HFF-Myc (cell line): ENCODE measurements around the gene NTMT1.

ENCODE experiments used
- DNase-seq: peaks from one replicate; pipeline ENCODE4 v3.0.0-alpha.2; 2011; ENCODE audit warnings: low read depth; ENCODE audit errors: extremely low read depth
- H3K4me3 ChIP-seq: replicated peaks from 2 replicates; pipeline ENCODE4 v1.5.1; 2011; ENCODE audit warnings: low read depth, mild to moderate bottlenecking, control low read depth, low read length
- TF ChIP-seq, protein P1 (sequence below): IDR thresholded peaks from 2 replicates; pipeline ENCODE4 v1.5.1; 2012; ENCODE audit warnings: mild to moderate bottlenecking, low read depth, low read length, control low read depth; ENCODE audit errors: missing control alignments

Gene NTMT1

DNA sequence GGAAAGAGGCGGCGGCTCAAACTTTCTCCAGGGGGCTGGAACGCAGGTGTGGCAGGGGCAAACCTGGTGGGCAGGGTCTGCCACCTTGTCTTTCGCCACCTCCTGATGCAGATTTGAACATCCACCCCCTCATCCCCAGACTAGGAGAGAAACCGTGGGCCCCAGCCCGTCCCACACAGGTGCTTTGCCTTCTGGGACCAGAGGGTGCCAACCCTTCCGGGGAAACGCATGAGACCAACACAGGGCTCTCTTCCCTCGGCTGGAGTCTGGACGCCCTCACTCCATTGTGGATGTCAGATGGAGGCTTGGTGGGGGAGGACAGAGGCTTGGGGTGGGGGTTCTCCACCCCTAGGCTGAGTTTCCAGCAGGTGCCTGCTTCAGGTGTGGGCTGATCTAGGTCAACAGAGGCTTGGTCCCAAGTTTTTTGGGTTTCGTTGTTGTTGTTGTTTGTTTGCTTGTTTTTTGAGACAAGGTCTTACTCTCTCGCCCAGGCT is 14.6 kb upstream of the NTMT1 start:
- no peak for DNase-seq
- H3K4me3 ChIP-seq, result no peak overlapping the region
- TF ChIP-seq, protein P1, sequence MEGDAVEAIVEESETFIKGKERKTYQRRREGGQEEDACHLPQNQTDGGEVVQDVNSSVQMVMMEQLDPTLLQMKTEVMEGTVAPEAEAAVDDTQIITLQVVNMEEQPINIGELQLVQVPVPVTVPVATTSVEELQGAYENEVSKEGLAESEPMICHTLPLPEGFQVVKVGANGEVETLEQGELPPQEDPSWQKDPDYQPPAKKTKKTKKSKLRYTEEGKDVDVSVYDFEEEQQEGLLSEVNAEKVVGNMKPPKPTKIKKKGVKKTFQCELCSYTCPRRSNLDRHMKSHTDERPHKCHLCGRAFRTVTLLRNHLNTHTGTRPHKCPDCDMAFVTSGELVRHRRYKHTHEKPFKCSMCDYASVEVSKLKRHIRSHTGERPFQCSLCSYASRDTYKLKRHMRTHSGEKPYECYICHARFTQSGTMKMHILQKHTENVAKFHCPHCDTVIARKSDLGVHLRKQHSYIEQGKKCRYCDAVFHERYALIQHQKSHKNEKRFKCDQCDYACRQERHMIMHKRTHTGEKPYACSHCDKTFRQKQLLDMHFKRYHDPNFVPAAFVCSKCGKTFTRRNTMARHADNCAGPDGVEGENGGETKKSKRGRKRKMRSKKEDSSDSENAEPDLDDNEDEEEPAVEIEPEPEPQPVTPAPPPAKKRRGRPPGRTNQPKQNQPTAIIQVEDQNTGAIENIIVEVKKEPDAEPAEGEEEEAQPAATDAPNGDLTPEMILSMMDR, result no peak

DNA sequence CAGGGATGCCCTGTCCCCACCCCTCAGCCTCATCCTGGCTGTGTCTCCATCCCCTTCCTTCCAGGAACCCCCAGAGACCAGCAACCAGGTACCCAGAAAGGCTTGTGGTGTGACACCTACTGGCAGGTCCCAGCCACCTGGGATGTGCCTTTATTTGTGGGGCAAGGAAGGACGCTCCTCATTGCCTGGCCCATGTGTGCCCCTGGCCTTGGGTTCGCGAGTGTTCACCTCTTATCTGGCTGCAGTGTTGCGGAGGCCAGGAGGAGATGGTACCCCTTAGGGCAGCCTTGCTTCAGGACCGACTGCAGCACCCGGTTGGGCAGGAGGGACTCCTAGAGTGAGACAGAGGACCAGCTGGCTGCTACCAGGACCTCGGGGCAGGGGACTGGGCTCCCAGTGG is 13.8 kb upstream of the NTMT1 start:
- TF ChIP-seq, protein P1, result no peak
- no peak for DNase-seq
- no peak overlapping the region for H3K4me3 ChIP-seq

DNA sequence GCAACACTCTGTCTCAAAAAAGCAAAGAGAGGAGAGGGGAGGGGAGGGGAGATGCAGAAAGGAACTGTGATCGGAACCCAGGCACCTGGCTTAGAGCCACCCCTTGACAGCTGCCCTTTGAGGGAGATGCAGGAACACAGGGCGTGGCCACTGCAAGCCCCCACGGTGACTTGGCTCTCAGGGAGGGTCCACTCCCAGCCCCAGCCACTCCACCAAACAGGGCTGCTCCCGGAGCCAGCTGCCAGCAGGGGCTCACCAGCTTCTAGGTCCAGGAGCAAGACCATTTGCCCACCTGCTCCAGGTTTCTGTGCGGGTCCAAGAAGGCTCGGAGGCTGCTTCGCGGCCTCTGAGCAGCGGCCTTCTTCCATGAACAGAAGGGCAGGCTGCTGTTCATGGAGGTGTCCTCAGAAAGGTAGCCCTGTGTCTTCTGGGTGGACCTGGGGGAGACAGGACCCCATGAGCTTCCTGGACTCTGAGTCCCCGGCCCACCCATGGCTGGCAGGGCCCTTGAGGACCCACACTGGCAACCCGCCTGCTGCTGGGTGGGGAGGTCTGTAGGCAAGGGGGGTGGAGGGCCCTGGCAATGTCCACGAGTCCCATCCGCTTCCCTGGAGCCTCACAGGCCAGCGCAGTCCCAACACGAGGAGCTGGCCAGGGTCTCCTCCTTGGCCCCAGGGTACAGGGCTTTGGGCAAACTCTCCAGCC is 13.0 kb upstream of the NTMT1 start:
- no peak overlapping the region for H3K4me3 ChIP-seq
- TF ChIP-seq, protein P1, result no peak
- DNase-seq, result no peak

DNA sequence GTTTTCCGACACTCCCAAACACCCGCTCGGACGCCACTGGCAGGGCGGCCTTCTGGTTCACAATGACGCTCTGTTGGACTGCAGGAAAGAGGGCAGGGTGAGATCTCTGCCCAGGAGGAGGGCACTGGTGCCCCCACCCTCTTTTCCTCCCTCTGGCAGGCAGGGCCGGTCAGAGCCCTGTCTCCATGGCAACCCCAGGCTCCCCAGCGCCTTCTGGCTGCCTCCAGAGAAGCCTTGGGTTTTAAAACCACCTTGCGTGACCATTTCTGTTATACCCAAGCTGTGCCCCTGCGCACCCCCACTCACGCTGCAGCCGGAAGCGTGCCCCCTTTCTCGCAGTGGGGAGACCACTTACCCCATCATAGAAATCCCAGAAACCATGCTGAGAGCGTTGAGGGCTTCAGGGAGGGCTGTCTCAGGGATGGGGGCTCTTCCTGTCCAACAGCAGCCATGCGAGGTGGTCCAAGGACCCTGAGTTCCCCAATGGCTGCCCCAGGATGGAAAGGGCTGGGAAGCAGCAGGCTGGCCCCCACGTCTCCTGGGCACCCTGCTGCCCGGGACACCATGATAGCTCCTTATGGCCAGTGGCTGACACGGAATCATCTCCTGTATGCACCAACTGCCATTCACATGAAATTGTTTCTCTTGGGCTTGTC is 12.3 kb upstream of the NTMT1 start:
- no peak overlapping the region for H3K4me3 ChIP-seq
- TF ChIP-seq, protein P1, result no peak
- DNase-seq, result no peak

DNA sequence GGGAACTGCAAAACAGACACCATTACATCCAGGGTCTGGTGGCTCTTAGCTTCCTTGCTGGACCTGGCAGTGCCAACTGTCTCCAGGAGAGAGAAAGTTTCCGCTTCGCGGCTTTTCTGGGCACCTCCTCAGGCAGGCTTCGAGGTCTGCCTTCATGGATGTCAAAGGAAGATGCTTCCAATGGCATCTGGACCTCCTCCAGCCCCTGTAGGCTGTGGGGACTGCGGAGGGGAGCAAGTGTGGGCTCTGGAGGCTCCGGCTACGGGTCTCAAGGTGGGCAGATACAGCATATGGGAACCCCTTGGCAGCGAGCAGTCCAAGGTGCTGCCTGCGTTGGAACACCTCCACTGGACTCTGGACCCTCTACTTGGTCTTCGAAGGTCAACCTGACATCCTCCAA is 11.0 kb upstream of the NTMT1 start:
- no peak overlapping the region for H3K4me3 ChIP-seq
- TF ChIP-seq, protein P1, result no peak
- no peak for DNase-seq

DNA sequence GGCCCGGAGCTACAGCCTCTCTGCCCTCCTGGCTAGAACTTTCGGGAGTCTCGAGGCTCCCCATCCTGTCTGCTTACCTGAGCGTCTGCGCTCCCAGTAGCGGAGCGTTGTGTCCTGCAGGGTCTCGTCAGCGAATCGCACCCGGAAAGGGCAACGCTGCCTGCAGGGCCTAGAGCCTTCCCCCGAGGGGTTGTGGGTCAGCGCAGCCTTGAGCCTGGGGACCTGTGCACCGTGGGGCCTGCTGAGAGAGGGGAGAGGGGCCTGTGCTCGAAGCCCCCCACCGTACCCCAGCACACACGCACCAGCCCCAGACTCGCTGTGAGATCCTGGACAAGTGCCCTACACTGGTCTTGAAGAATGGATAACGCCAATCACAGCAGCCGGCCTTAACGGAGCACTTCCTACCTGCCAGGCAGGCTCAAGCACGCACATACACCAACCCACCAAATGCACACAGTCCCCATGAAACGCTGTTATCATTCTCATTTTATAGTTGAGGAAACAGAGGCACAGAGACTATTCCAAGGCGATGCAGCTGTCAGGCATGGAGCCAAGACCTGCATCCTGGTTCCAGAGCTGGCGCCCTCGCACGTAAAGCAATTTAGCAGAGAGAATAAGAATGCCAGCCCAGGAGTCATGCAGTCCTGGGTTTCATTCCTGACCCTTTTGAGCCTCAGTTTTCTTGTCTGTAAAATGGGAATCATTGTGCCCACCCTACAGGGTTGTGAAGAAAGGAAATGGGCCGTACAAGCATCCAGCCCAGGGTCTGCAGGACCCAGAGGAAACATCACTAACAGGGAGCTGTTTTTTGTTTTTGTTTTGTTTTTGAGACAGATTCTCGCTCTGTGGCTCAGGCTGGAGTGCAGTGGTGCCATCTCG is 10.3 kb upstream of the NTMT1 start:
- DNase-seq, result no peak
- TF ChIP-seq, protein P1, result no peak
- H3K4me3 ChIP-seq, result no peak overlapping the region
